22Rv1 (cell line): ENCODE measurements around the gene KPNA2.

Source experiments
- CTCF ChIP-seq: fragments of 450-650 bp; IDR thresholded peaks from 2 replicates; pipeline ENCODE4 v1.5.1; 2017; ENCODE audit warnings: mild to moderate bottlenecking
- ZFX ChIP-seq: fragments of 450-650 bp; IDR thresholded peaks from 2 replicates; pipeline ENCODE4 v1.6.1; 2017; ENCODE audit warnings: antibody characterized with exemption, borderline replicate concordance

GRCh38 chr17:68094481-68095078, 59.0 kb downstream of the KPNA2 start:
- TF ChIP-seq CTCF (no peak), ZFX (no peak)
